ENCODE data around the gene RIF1. TPM values are rescaled to one million over a fixed set of nuclear protein-coding genes. Genes with fewer than 3 reads are reported as not detected.
A peak's percentile ranks its signal among the peaks of the same experiment; 100 is the strongest.

RIF1 gene
- total RNA-seq, 1 experiment from 2014 or later, result 47.3 TPM

DNA sequence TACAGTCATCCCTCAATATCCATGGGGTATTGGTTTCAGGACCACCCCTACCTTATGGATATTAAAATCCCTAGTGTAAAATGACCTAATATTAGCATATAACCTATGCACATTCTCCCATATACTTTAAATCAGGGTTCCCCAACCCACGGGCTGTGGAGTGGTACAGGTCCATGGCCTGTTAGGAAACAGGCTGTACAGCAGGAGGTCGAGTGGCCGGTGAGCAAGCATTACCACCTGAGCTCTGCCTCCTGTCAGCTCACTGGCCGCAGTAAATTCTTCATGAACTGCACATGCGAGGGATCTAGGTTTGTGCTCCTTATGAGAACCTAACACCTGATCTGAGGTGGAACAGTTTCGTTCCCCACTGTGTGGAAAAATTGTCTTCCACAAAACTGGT, 73.8 kb downstream of the RIF1 start:
- no peaks in the 10 kb centered on the region for H3K27me3 Mint-ChIP-seq (ENCODE audit: insufficient read depth, unreplicated experiment)
- TF ChIP-seq, protein P1, sequence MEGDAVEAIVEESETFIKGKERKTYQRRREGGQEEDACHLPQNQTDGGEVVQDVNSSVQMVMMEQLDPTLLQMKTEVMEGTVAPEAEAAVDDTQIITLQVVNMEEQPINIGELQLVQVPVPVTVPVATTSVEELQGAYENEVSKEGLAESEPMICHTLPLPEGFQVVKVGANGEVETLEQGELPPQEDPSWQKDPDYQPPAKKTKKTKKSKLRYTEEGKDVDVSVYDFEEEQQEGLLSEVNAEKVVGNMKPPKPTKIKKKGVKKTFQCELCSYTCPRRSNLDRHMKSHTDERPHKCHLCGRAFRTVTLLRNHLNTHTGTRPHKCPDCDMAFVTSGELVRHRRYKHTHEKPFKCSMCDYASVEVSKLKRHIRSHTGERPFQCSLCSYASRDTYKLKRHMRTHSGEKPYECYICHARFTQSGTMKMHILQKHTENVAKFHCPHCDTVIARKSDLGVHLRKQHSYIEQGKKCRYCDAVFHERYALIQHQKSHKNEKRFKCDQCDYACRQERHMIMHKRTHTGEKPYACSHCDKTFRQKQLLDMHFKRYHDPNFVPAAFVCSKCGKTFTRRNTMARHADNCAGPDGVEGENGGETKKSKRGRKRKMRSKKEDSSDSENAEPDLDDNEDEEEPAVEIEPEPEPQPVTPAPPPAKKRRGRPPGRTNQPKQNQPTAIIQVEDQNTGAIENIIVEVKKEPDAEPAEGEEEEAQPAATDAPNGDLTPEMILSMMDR (IDR thresholded peaks at IDR 0.05; ENCODE audit: unreplicated experiment), result no peak
- no peak overlapping the region for H3K27ac Mint-ChIP-seq (ENCODE audit: low read depth, unreplicated experiment)
- no TSS peak for BruUV-seq (replicated peaks)
- H3K36me3 Mint-ChIP-seq (ENCODE audit: insufficient read depth, unreplicated experiment), result peaks cover 39% of the 10 kb centered on the region
- ChIA-PET POLR2A (no interaction called here), CTCF (interaction anchor here (1.0 kb wide), 1 partner anchor 19 kb away, joined by 5 read pairs; no protein-coding TSS in a partner anchor)
- no peak overlapping the region for H3K4me3 Mint-ChIP-seq (ENCODE audit: unreplicated experiment)
- H3K4me1 Mint-ChIP-seq (ENCODE audit: insufficient read depth, unreplicated experiment), result no peaks in the 10 kb centered on the region
- no peak for DNase-seq (ENCODE audit: unreplicated experiment)
- no peaks in the 10 kb centered on the region for H3K9me3 Mint-ChIP-seq (ENCODE audit: unreplicated experiment)
- intact Hi-C loops (cut with micrococcal nuclease), result no loop called here

GRCh38 chr2:151484100-151484499, 74.4 kb downstream of the RIF1 start:
- ChIA-PET CTCF (interaction anchor here (0.7 to 1.0 kb wide), 2 partner anchors 18 to 541 kb away, joined by 4 to 5 read pairs; no protein-coding TSS in a partner anchor), POLR2A (no interaction called here)
- Mint-ChIP-seq H3K27me3 (ENCODE audit: insufficient read depth, unreplicated experiment) (no peaks in the 10 kb centered on the region), H3K4me3 (ENCODE audit: unreplicated experiment) (no peak overlapping the region), H3K36me3 (ENCODE audit: insufficient read depth, unreplicated experiment) (peaks cover 38% of the 10 kb centered on the region), H3K27ac (ENCODE audit: low read depth, unreplicated experiment) (no peak overlapping the region), H3K9me3 (ENCODE audit: unreplicated experiment) (no peaks in the 10 kb centered on the region), H3K4me1 (ENCODE audit: insufficient read depth, unreplicated experiment) (no peaks in the 10 kb centered on the region)
- intact Hi-C loops (cut with micrococcal nuclease), result no loop called here
- BruUV-seq (replicated peaks), result no TSS peak
- no peak for DNase-seq (ENCODE audit: unreplicated experiment)
- TF ChIP-seq, protein P1 (IDR thresholded peaks at IDR 0.05; ENCODE audit: unreplicated experiment), result no peak

DNA sequence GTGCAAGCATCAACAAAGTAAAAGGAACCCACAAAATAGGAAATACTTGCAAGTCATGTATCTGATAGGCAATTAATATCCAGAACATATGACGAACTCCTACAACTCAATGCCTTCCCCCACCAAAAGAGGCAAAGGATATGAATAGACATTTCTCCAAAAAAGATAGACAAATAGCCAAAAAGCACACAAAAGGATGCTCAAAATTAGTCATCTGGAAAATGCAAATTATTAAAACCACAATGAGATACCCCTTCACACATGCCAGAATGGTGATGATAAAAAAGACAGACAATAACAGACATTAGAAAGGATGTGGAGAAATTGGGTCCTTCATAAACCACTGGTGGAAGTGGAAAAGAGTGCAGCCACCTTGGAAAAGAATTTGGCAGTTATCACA, 76.4 kb downstream of the RIF1 start:
- Mint-ChIP-seq H3K9me3 (ENCODE audit: unreplicated experiment) (no peaks in the 10 kb centered on the region), H3K27me3 (ENCODE audit: insufficient read depth, unreplicated experiment) (no peaks in the 10 kb centered on the region), H3K36me3 (ENCODE audit: insufficient read depth, unreplicated experiment) (peaks cover 32% of the 10 kb centered on the region), H3K27ac (ENCODE audit: low read depth, unreplicated experiment) (no peak overlapping the region), H3K4me3 (ENCODE audit: unreplicated experiment) (no peak overlapping the region), H3K4me1 (ENCODE audit: insufficient read depth, unreplicated experiment) (no peaks in the 10 kb centered on the region)
- TF ChIP-seq, protein P1 (IDR thresholded peaks at IDR 0.05; ENCODE audit: unreplicated experiment), result no peak
- ChIA-PET POLR2A (no interaction called here), CTCF (no interaction called here)
- intact Hi-C loops (cut with micrococcal nuclease), result no loop called here
- DNase-seq (ENCODE audit: unreplicated experiment), result no peak
- TSS peak; percentile 3 for BruUV-seq (replicated peaks)

DNA sequence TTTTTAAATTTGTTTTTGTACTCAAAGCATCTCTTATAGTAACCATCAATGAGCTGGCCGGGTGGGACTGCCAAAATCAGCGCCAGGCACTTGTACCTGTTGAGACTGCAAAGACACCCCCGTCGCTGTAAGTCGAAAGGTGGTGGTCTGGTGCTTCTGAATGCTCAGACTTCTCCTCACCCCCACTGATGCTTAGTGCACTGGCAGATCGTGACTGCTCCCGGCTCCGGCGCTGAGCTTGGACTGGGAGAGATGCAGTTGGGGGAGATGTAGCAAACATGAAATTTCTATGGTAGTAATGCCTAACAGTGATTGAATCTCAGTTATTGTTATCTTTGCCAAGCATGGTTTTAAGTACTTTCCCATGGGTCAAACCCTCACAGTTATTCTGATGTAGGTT, 80.6 kb downstream of the RIF1 start:
- POLR2A ChIA-PET, result interaction anchor here (0.6 kb wide), 1 partner anchor 1220 kb away, joined by 3 read pairs; no protein-coding TSS in a partner anchor
- CTCF ChIA-PET, result interaction anchor here (0.7 kb wide), 2 partner anchors 40 to 536 kb away, joined by 3 read pairs; no protein-coding TSS in a partner anchor
- H3K27me3 Mint-ChIP-seq (ENCODE audit: insufficient read depth, unreplicated experiment), result no peaks in the 10 kb centered on the region

More for the DNA sequence above, 80.6 kb downstream of the RIF1 start:
- BruUV-seq (replicated peaks), result no TSS peak
- Mint-ChIP-seq H3K27ac (ENCODE audit: low read depth, unreplicated experiment) (no peak overlapping the region), H3K4me3 (ENCODE audit: unreplicated experiment) (no peak overlapping the region), H3K4me1 (ENCODE audit: insufficient read depth, unreplicated experiment) (no peaks in the 10 kb centered on the region), H3K36me3 (ENCODE audit: insufficient read depth, unreplicated experiment) (peaks cover 27% of the 10 kb centered on the region), H3K9me3 (ENCODE audit: unreplicated experiment) (no peaks in the 10 kb centered on the region)
- DNase-seq (ENCODE audit: unreplicated experiment), result no peak
- intact Hi-C loops (cut with micrococcal nuclease), result loop anchor here (10.0 kb wide), 1 partner anchor 535 kb away; no protein-coding TSS in a partner anchor
- TF ChIP-seq, protein P1 (IDR thresholded peaks at IDR 0.05; ENCODE audit: unreplicated experiment), result no peak
